HG03457 (cell line): ENCODE data around the gene CDKN1C.

Source experiments
- ATAC-seq: cut with Tn5 transposase; IDR thresholded peaks from one replicate; pipeline ENCODE4 v1.9.1; 2021; ENCODE audit warnings: moderate number of reproducible peaks; ENCODE audit not compliant: unreplicated experiment

CDKN1C gene

GRCh38 chr11:2870460-2870859 lies 15.1 kb downstream of the CDKN1C start:
- ATAC-seq, result no peak

- ATAC-seq, result no peak
Measured at GRCh38 chr11:2869561-2870427, 15.8 kb downstream of the CDKN1C start.

- no peak for ATAC-seq
Measured at GRCh38 chr11:2869134-2869526, 16.4 kb downstream of the CDKN1C start.

- no peak for ATAC-seq
Measured at GRCh38 chr11:2868506-2869133, 17.0 kb downstream of the CDKN1C start.

- no peak for ATAC-seq
Measured at GRCh38 chr11:2867722-2868505, 17.7 kb downstream of the CDKN1C start.

- no peak for ATAC-seq
Measured at GRCh38 chr11:2867142-2867541, 18.4 kb downstream of the CDKN1C start.

- no peak for ATAC-seq
Measured at GRCh38 chr11:2865922-2866577, 19.5 kb downstream of the CDKN1C start.

- no peak for ATAC-seq
Measured at GRCh38 chr11:2864901-2865300, 20.7 kb downstream of the CDKN1C start.

- no peak for ATAC-seq
Measured at GRCh38 chr11:2863276-2863618, 22.3 kb downstream of the CDKN1C start.

- ATAC-seq, result no peak
Measured at GRCh38 chr11:2862395-2863275, 22.9 kb downstream of the CDKN1C start.

- no peak for ATAC-seq
Measured at GRCh38 chr11:2860636-2861035, 24.9 kb downstream of the CDKN1C start.

- ATAC-seq, result no peak
Measured at GRCh38 chr11:2859699-2860037, 25.9 kb downstream of the CDKN1C start.

- ATAC-seq, result no peak
Measured at GRCh38 chr11:2858995-2859698, 26.4 kb downstream of the CDKN1C start.

GRCh38 chr11:2857918-2858317 lies 27.7 kb downstream of the CDKN1C start:
- no peak for ATAC-seq

- ATAC-seq, result no peak
Measured at GRCh38 chr11:2857276-2857675, 28.3 kb downstream of the CDKN1C start.

- ATAC-seq, result no peak
Measured at GRCh38 chr11:2855162-2855561, 30.4 kb downstream of the CDKN1C start.

GRCh38 chr11:2853997-2854560 lies 31.5 kb downstream of the CDKN1C start:
- no peak for ATAC-seq

GRCh38 chr11:2853401-2853800 lies 32.2 kb downstream of the CDKN1C start:
- ATAC-seq, result no peak

- ATAC-seq, result no peak
Measured at GRCh38 chr11:2849994-2850770, 35.4 kb downstream of the CDKN1C start.
